Pons (tissue), 1 donor: Measurements from ENCODE around the gene SNCA.

Source experiments
- DNase-seq: peaks from one replicate; pipeline ENCODE4 v3.0.0-alpha.2; 2016; ENCODE audit warnings: low spot score

Gene SNCA

GRCh38 chr4:89813197-89813596 lies 23.8 kb downstream of the SNCA start:
- DNase-seq = no peak

GRCh38 chr4:89807441-89808140 lies 29.4 kb downstream of the SNCA start:
- DNase-seq = no peak

- no peak for DNase-seq
Observed at GRCh38 chr4:89805297-89805696, 31.7 kb downstream of the SNCA start.

GRCh38 chr4:89803915-89804314 lies 33.0 kb downstream of the SNCA start:
- no peak for DNase-seq

GRCh38 chr4:89803036-89803435 lies 33.9 kb downstream of the SNCA start:
- no peak for DNase-seq

GRCh38 chr4:89800527-89801103 lies 36.3 kb downstream of the SNCA start:
- peak; percentile 40 for DNase-seq

- no peak for DNase-seq
Observed at GRCh38 chr4:89800012-89800516, 36.9 kb downstream of the SNCA start.

GRCh38 chr4:89799071-89799470 lies 37.9 kb downstream of the SNCA start:
- no peak for DNase-seq

GRCh38 chr4:89797117-89797516 lies 39.8 kb downstream of the SNCA start:
- no peak for DNase-seq

- DNase-seq = peak; percentile 29
Observed at GRCh38 chr4:89788206-89789072, 48.5 kb downstream of the SNCA start.

- DNase-seq = no peak
Observed at GRCh38 chr4:89784686-89785231, 52.2 kb downstream of the SNCA start.

GRCh38 chr4:89781321-89781720 lies 55.6 kb downstream of the SNCA start:
- no peak for DNase-seq

GRCh38 chr4:89773805-89774204 lies 63.2 kb downstream of the SNCA start:
- no peak for DNase-seq

GRCh38 chr4:89769856-89770255 lies 67.1 kb downstream of the SNCA start:
- peak; percentile 37 for DNase-seq

- no peak for DNase-seq
Observed at GRCh38 chr4:89767924-89768323, 69.0 kb downstream of the SNCA start.

- DNase-seq = peak; percentile 60
Observed at GRCh38 chr4:89765966-89766365, 71.0 kb downstream of the SNCA start.

GRCh38 chr4:89765528-89765927 lies 71.4 kb downstream of the SNCA start:
- no peak for DNase-seq

- no peak for DNase-seq
Observed at GRCh38 chr4:89762311-89762710, 74.7 kb downstream of the SNCA start.

GRCh38 chr4:89759426-89759825 lies 77.5 kb downstream of the SNCA start:
- DNase-seq = no peak

GRCh38 chr4:89757154-89757719 lies 79.7 kb downstream of the SNCA start:
- no peak for DNase-seq

GRCh38 chr4:89755220-89755619 lies 81.7 kb downstream of the SNCA start:
- no peak for DNase-seq

GRCh38 chr4:89754531-89754930 lies 82.4 kb downstream of the SNCA start:
- no peak for DNase-seq
